AG04449 (cell line): ENCODE results near the gene GPBP1.
A peak's percentile ranks its signal among the peaks of the same experiment; 100 is the strongest.

Source experiments
- CTCF ChIA-PET: fragments of 350-600 bp; formaldehyde crosslinking; extraction: SDS; loops from one replicate; lab custom pipeline; 2021; ENCODE audit warnings: antibody characterized with exemption; lab: Yijun Ruan, JAX
- POLR2A ChIA-PET: fragments of 400-600, 350-600 bp; formaldehyde crosslinking; extraction: SDS; loops from one replicate; lab custom pipeline; 2020; ENCODE audit warnings: antibody characterized with exemption, inconsistent platforms; lab: Yijun Ruan, JAX
- DNase-seq: peaks from one replicate; pipeline ENCODE4 v3.0.0-alpha.2; 2010; ENCODE audit warnings: low read depth, low spot score
- H3K4me3 ChIP-seq: 2 replicates; pipeline ENCODE4 v1.5.1; 2011; ENCODE audit warnings: low read depth, mild to moderate bottlenecking, control low read depth, low read length
- TF ChIP-seq, protein P1 (sequence below): IDR thresholded peaks from one replicate; pipeline ENCODE4 v1.5.1; 2011; ENCODE audit warnings: mild to moderate bottlenecking, moderate library complexity, low read length, control low read depth, inconsistent platforms; ENCODE audit not compliant: insufficient read depth; ENCODE audit errors: missing control alignments

The GPBP1 gene, protein sequence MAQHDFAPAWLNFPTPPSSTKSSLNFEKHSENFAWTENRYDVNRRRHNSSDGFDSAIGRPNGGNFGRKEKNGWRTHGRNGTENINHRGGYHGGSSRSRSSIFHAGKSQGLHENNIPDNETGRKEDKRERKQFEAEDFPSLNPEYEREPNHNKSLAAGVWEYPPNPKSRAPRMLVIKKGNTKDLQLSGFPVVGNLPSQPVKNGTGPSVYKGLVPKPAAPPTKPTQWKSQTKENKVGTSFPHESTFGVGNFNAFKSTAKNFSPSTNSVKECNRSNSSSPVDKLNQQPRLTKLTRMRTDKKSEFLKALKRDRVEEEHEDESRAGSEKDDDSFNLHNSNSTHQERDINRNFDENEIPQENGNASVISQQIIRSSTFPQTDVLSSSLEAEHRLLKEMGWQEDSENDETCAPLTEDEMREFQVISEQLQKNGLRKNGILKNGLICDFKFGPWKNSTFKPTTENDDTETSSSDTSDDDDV

DNA sequence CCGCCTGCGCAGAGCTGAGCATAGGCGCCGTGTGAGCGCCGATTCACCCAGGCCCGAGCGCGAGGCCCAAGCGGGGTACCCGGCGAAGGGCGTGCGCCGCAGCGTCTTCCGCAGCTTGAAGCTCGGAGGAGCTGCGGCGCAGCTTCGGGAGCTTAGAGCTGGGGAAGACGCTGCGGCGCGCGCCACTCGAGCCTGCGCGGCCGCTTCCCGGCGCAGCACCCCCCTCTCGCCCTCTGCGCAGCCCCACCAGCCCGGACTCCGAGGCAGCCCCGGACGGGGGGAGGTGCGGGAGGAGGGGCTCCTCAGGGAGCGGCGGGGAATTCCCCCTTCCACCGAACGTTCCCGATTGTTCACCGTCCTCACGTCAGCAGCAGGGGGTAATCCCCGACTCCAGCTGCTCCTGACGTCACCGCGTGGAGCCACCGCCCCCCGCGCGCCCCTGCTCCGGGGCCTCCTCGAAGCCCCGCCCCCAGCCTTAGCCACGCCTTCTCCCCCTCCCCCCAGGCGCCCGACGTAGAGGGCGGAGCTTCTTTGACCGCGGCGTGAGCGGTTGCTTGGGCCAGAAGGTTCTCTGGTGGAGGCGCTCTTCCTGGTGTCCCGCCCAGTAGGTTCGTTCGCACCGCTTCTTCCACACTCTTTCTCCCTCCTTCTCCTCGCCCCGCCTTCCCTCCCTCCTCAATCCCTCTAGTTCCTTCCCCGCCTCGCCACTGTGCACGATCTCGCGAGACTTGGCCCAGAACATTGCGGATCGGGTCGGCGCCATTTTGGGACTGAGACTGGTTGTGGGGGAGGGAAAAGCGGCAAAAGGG lies at the start of gene GPBP1:
Gene GPBP1 (plus strand): TSS at position 741 of the 809 bp plus-strand sequence. CDS start 40,072 bp downstream, outside the sequence.
- peak; percentile 98 for DNase-seq
- H3K4me3 ChIP-seq, result peak within 1 kb of the TSS; percentile 99
- ChIA-PET POLR2A (interaction anchor here (0.5 to 1.4 kb wide), 7 partner anchors 14 to 257 kb away, joined by 3 to 10 read pairs (median 3); no protein-coding TSS in a partner anchor), CTCF (no interaction called here)
- TF ChIP-seq, protein P1, sequence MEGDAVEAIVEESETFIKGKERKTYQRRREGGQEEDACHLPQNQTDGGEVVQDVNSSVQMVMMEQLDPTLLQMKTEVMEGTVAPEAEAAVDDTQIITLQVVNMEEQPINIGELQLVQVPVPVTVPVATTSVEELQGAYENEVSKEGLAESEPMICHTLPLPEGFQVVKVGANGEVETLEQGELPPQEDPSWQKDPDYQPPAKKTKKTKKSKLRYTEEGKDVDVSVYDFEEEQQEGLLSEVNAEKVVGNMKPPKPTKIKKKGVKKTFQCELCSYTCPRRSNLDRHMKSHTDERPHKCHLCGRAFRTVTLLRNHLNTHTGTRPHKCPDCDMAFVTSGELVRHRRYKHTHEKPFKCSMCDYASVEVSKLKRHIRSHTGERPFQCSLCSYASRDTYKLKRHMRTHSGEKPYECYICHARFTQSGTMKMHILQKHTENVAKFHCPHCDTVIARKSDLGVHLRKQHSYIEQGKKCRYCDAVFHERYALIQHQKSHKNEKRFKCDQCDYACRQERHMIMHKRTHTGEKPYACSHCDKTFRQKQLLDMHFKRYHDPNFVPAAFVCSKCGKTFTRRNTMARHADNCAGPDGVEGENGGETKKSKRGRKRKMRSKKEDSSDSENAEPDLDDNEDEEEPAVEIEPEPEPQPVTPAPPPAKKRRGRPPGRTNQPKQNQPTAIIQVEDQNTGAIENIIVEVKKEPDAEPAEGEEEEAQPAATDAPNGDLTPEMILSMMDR, result no peak

GRCh38 chr5:57128325-57128724 lies 45.5 kb upstream of the GPBP1 start:
- no peak overlapping the region for H3K4me3 ChIP-seq
- TF ChIP-seq, protein P1, result no peak
- ChIA-PET CTCF (no interaction called here), POLR2A (no interaction called here)
- no peak for DNase-seq

- ChIA-PET CTCF (interaction anchor here (1.1 kb wide), 1 partner anchor 222 kb away, joined by 3 read pairs; no protein-coding TSS in a partner anchor), POLR2A (no interaction called here)
- no peak for DNase-seq
- TF ChIP-seq, protein P1, result no peak
- no peak overlapping the region for H3K4me3 ChIP-seq
Observed at GRCh38 chr5:57133574-57133973, 40.3 kb upstream of the GPBP1 start.

DNA sequence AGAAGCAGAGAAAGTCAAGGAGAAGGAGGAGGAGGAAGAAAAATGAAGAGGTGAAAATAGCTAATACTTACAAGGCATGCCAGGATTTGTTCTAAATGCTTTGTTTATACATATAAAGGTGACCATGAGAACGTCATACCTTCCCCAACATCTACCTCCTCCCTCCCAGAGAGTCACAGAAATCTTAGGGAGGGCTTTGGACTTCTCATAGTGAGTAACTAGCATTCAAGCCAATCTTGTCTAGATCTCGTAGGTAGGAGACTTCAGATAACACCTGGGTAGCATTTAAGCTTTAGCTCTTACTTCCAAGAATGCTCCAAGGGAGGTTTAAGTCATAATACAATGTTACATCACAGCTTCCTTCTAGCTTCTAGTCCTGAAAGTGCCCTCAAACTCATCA lies 36.5 kb upstream of the GPBP1 start:
- POLR2A ChIA-PET, result interaction anchor here (1.1 kb wide), 1 partner anchor 187 kb away, joined by 4 read pairs; no protein-coding TSS in a partner anchor
- no peak overlapping the region for H3K4me3 ChIP-seq
- DNase-seq, result no peak
- CTCF ChIA-PET, result interaction anchor here (0.8 to 3.2 kb wide), 14 partner anchors 10 to 241 kb away, joined by 3 to 55 read pairs (median 4); no protein-coding TSS in a partner anchor
- TF ChIP-seq, protein P1, result no peak

GRCh38 chr5:57152316-57152715 lies 21.5 kb upstream of the GPBP1 start:
- H3K4me3 ChIP-seq, result no peak overlapping the region
- TF ChIP-seq, protein P1, result no peak
- POLR2A ChIA-PET, result no interaction called here
- no peak for DNase-seq
- CTCF ChIA-PET, result interaction anchor here (1.9 kb wide), 1 partner anchor 14 kb away, joined by 5 read pairs; no protein-coding TSS in a partner anchor
